G401 (cell line): ENCODE results near the gene DLG5. TPM values are rescaled to one million over a fixed set of nuclear protein-coding genes. Genes with fewer than 3 reads are reported as not detected.
"Not testable (repeated sequence)": the region's sequence is repeated elsewhere in the genome, so short reads cannot be mapped to it uniquely, and the experiment has no call there.

Source experiments
- DNase-seq: peaks from one replicate; pipeline ENCODE4 v3.0.0-alpha.2; 2015; ENCODE audit warnings: low spot score
- in situ Hi-C: cut with HindIII; loops from 2 replicates; pipeline ENCODE4 v1.10.0; 2016; ENCODE audit warnings: low sequenced_read_pairs, mixed read lengths
- total RNA-seq: library from RNA; depleted of rRNA; stranded (reverse); fragments of >200 nt; shearing (Covaris generic); gene quantifications from 2 replicates; pipeline ENCODE4 v1.2.3, GENCODE V29; 2014; rRNA removed

The DLG5 gene
- total RNA-seq, 1 experiment from 2014 or later, result 48.7 TPM

DNA sequence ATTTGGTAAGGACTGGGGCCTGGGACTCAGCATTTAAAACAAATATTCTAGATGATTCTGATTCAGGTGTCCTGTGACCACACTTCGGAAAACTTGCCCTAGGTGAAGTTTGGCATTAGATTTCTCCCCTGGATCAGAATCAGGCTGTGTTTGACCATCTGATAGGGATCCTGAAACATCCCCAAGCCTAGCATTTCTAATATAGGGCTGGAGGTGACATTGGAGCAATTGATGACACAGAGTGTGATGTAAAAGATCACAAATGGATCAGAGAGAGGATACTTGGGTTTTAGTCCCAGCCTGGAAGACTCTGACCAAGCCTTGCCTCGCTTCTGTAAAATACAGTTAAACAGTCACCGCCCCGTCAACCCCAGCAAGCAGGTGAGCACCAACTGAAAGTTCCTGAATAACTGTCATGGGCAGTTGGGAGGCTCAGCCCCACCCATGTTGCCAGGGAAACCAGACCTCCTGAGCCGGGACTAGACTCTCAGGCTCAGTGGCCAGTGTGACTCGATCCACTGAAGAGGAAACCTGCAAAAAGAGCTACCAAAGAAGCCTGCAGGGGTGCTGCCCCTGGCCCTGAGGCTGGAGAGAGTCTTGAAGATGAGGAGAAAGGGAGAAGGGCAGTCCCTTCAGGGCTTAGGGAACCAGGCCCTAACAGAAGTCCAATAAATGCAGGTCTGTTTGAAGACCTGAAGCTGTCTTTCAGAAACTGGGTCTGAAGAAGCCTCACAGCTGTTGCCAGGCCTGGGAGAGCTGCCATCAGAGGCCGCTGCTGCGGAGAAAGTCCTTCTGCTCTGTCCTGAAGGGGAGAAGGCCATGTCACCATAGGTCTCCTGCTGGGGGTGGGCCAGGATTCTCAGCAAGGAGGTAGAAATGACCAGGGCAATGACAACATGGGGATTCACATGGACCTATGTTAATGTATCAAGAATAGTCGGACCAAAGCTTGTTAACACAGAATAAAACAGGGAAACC lies 162.8 kb downstream of the DLG5 start:
- in situ Hi-C loops, result no loop called here
- peak; percentile 13 for DNase-seq

DNA sequence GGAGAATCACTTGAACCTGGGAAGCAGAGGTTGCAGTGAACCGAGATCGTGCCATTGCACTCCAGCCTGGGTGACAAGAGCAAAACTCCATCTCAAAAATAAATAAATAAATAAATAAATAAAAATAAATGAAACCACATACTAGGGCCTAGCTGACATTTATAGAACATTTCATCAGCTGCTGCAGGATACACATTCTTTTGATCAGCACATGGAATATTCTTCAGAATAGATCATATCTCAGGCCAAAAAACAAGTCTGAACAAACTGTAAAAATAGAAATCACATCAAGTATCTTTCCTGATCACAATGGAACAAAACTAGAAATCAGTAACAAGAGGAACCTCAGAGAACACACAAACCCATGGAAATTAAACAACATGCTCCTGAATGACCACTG lies 168.1 kb downstream of the DLG5 start:
- DNase-seq, in situ Hi-C loops: not testable (repeated sequence)

DNA sequence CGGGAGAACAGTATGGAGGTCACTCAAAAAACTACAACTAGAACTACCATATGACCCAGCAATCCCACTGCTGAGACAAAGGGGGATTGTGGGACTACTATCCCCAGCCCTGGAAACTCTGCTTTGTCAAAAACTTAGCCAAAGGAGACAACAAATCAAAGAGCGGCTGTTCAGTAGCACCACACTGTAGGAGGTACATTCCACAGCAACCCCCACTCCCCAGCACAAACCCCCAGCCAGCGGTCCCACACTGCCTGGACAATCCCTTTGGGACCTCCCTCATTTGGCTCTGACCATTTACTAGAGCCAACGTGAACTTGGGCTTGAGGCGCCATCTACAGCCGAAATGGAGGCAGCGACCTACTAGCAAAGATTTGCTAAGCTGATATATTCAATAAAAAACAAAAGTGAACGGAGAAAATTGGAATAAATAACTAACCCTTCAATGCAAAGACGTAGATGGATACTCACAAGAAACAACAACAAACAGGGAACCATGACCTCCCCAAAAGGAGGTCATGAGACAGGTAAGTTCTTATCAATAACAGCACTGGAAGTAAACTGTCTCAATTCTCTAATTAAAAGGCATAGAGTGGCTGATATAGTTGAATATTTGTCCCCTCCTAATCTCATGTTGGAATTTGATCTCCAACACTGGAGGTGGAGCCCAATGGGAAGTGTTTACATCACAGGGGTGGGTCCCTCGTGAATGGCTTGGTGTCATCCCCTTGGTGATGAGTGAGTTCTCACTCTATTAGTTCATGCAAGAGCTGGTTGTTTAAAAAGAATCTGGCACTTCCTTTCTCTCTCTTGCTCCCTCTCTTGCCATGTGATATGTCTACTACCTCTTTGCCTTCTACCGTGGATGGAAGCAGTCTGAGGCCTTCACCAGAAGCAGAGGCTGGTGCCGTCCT lies 170.0 kb downstream of the DLG5 start:
- peak; percentile 22 for DNase-seq
- in situ Hi-C loops, result no loop called here

DNA sequence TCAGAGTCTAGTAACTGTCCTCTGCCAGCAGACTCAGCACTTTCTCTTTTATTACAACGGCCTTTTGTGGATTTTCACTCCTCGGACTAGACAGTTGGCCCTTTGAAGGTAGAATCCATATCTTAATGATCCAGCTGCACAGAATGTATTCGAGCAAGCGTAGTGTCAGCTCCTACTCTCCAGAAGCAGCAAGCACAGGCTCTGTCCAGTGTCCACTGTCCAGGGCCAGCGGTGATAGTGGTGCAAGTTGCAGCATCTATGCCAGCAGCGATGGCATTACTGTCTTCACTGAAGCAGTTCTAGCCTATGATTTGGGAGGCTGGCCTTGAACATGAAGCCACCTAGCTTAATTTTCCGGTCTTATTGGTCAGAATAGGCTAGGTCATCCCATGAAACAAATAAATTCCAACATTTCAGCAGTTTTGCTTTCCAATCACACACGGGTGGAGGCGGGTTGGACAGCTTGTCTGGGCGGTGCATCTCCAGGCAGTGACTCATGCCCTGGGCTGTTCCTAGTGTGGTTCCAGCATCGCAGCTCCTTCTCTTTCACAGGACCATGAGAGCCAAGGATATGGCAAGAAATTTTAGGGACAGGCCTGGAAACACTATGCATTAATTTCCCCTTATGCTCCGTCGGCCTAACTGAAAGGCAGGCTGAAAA lies 180.4 kb downstream of the DLG5 start:
- no peak for DNase-seq
- in situ Hi-C loops, result no loop called here

DNA sequence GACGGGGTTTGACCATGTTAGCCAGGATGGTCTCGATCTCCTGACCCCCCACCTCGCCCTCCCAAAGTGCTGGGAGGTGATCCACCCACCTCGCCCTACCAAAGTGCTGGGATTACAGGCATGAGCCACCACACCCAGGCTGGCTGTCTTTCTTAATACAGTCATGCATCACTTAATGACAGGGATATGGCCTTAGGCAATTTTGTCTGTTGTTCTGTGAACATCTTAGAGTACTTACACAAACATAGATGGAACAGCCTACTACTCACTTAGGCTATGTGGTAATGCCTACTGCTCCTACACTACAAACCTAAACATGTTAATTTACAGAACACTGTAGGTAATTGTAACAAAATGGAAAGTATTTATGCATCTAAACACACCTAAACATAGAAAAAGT lies 182.3 kb downstream of the DLG5 start:
- DNase-seq, result no peak
- in situ Hi-C loops, result no loop called here

DNA sequence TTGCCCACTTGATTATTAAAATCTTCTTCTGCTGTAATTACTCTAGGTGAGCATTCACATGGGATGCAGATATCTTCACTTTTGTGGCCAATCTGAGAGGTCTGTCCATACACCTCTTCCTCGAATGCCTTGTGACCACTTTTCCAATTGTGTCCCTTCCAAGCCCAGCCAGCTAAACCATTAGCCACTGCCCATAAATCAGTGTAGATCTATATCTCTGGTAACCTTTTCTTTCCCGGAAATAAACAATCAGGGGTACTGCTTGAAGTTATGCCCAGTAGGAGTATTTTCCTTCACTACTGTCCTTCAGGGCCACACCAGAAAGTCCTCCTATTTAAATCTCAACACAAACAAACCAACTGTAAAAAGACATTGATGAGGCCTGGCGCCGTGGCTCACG lies 184.4 kb downstream of the DLG5 start:
- in situ Hi-C loops, result no loop called here
- DNase-seq, result no peak

DNA sequence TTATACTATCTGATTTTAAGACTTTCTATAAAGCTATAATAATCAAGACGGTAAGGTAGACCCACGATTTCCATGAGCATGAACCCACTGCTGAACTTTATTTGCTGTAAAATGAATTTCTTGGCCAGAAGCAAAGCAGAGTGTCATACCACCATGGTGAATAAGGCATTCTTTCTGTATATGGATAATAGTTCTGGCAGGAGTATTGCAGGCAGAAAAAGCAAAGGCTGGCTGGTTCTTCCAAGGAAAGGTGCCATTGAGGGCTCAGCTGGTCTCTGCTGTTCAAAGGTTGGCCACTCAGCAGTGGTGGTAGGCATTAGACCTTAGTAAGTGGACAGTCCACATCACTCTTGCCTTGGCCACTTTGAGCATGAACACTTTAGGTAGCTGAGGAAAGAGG lies 184.8 kb downstream of the DLG5 start:
- in situ Hi-C loops, result no loop called here
- DNase-seq, result no peak

Other genes with a start within 250 kb of the DLG5 start
- gene POLR3A, start 102.8 kb upstream of the DLG5 start, total RNA-seq, result 24.3 and 29.1 TPM in 2 replicates
- 3,664 and 4,261 TPM in 2 replicates for gene RPS24, start 107.1 kb upstream of the DLG5 start, total RNA-seq